ENCODE results near the gene DUSP1.

GRCh38 chr5:172791726-172792445 lies 20.9 kb upstream of the DUSP1 start:
- TF ChIP-seq, protein P1, sequence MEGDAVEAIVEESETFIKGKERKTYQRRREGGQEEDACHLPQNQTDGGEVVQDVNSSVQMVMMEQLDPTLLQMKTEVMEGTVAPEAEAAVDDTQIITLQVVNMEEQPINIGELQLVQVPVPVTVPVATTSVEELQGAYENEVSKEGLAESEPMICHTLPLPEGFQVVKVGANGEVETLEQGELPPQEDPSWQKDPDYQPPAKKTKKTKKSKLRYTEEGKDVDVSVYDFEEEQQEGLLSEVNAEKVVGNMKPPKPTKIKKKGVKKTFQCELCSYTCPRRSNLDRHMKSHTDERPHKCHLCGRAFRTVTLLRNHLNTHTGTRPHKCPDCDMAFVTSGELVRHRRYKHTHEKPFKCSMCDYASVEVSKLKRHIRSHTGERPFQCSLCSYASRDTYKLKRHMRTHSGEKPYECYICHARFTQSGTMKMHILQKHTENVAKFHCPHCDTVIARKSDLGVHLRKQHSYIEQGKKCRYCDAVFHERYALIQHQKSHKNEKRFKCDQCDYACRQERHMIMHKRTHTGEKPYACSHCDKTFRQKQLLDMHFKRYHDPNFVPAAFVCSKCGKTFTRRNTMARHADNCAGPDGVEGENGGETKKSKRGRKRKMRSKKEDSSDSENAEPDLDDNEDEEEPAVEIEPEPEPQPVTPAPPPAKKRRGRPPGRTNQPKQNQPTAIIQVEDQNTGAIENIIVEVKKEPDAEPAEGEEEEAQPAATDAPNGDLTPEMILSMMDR (conservative IDR thresholded peaks at IDR 0.05; ENCODE audit: low read depth, low read length), result no peak
- TF ChIP-seq EZH2phosphoT487 (IDR thresholded peaks at IDR 0.05; ENCODE audit: borderline replicate concordance, low read length) (no peak), EZH2 (IDR thresholded peaks at IDR 0.05; ENCODE audit: low read length, unreplicated experiment) (no peak)

Data from PC-3 (cell line).